T-cell (primary cell): Measurements from ENCODE around the gene NUAK1. TPM values are rescaled to one million over a fixed set of nuclear protein-coding genes. Genes with fewer than 3 reads are reported as not detected.

ENCODE experiments used
- ATAC-seq, 4 experiments: fragments of 200-7000 bp in 3 of 4; fragments of 150-1000 bp in 1 of 4; cut with Tn5 transposase; replicated peaks in 1 of 4; 1 replicate in 3 of 4; 2 replicates in 1 of 4; pipeline ENCODE4 v1.10.0; 2021; ENCODE audit warnings: moderate library complexity in 3 of 4, mild to moderate bottlenecking in 2 of 4, moderate number of reproducible peaks in 1 of 4
- CTCF ChIA-PET, 2 donors: fragments of 300-600 bp; sonication (Branson Sonifier 250); formaldehyde crosslinking; loops; one replicate each; lab custom pipeline; 2022; ENCODE audit warnings: antibody characterized with exemption in 2 of 2; lab: Charles Lee
- POLR2A ChIA-PET, 2 donors: fragments of 300-600 bp; sonication (Branson Sonifier 250); formaldehyde crosslinking; loops; one replicate each; lab custom pipeline; 2022; ENCODE audit warnings: antibody characterized with exemption in 2 of 2; lab: Charles Lee
- DNase-seq, 35 experiments: peaks; one replicate each; pipeline versions ENCODE4 v3.0.0 to v3.0.0-alpha.2; 2013 to 2023
- H3K27ac ChIP-seq: one replicate; pipeline ENCODE4 v1.5.1; 2013; ENCODE audit warnings: low read length
- H3K27me3 ChIP-seq, 2 experiments: replicated peaks in 1 of 2; 1 replicate in 1 of 2; 2 replicates in 1 of 2; pipeline versions ENCODE4 v1.6.1 to v1.7.0; 2013; ENCODE audit warnings: low read length in 1 of 2, mixed read lengths in 1 of 2; ENCODE audit not compliant: control insufficient read depth in 2 of 2, insufficient read depth in 2 of 2; ENCODE audit errors: extremely low read depth in 1 of 2
- H3K36me3 ChIP-seq, 2 donors: 1 replicate in 1 of 2; 2 replicates in 1 of 2; pipeline versions ENCODE4 v1.6.1 to v1.7.0; 2013; ENCODE audit warnings: low read length in 1 of 2; ENCODE audit not compliant: control insufficient read depth in 2 of 2, insufficient read depth in 1 of 2; ENCODE audit errors: extremely low read depth in 1 of 2
- H3K4me1 ChIP-seq, 2 experiments: 1 replicate in 1 of 2; 2 replicates in 1 of 2; pipeline versions ENCODE4 v1.6.1 to v1.7.0; 2013; ENCODE audit warnings: low read length in 2 of 2, mixed read lengths in 1 of 2; ENCODE audit not compliant: insufficient read depth in 2 of 2, control insufficient read depth in 1 of 2; ENCODE audit errors: extremely low read depth in 1 of 2
- H3K4me3 ChIP-seq, 2 donors: 1 replicate in 1 of 2; 2 replicates in 1 of 2; pipeline versions ENCODE4 v1.5.1 to v1.7.0; 2013; ENCODE audit warnings: mild to moderate bottlenecking in 2 of 2, low read length in 1 of 2, moderate library complexity in 1 of 2; ENCODE audit not compliant: control insufficient read depth in 1 of 2; ENCODE audit errors: extremely low read depth in 1 of 2
- H3K9me3 ChIP-seq: 2 replicates; pipeline ENCODE4 v1.7.0; 2013
- H3K27ac Mint-ChIP-seq, 2 donors: one replicate each; pipeline ENCODE4 v1.8.0; 2020 to 2021; ENCODE audit warnings: mild to moderate bottlenecking in 2 of 2, mixed read lengths in 2 of 2
- H3K27me3 Mint-ChIP-seq, 2 donors: one replicate each; pipeline ENCODE4 v1.8.0; 2021 to 2022; ENCODE audit warnings: mixed read lengths in 2 of 2
- H3K36me3 Mint-ChIP-seq: one replicate; pipeline ENCODE4 v1.8.0; 2021; ENCODE audit warnings: mixed read lengths
- H3K4me1 Mint-ChIP-seq, 3 donors: one replicate each; pipeline ENCODE4 v1.8.0; 2020 to 2022; ENCODE audit warnings: mixed read lengths in 3 of 3, mild to moderate bottlenecking in 1 of 3
- H3K4me3 Mint-ChIP-seq, 3 donors: one replicate each; pipeline ENCODE4 v1.8.0; 2020 to 2022; ENCODE audit warnings: mild to moderate bottlenecking in 3 of 3, mixed read lengths in 3 of 3, moderate library complexity in 3 of 3
- H3K9me3 Mint-ChIP-seq, 3 donors: one replicate each; pipeline ENCODE4 v1.8.0; 2020 to 2022; ENCODE audit warnings: mixed read lengths in 3 of 3
- WGBS: methylation state at CpG from one replicate; pipeline ENCODE4 v1.1.5; 2013; ENCODE audit warnings: missing lambda C conversion rate; ENCODE audit not compliant: insufficient coverage; 5-methylcytosine and 5-hydroxymethylcytosine counted together
- total RNA-seq, 35 experiments: library from RNA in 6 of 35; stranded (reverse) in 6 of 35; fragments of 120-200 nt in 1 of 35; gene quantifications; one replicate each; pipeline versions ENCODE4 v1.2.1 to v1.2.4 and lab custom pipeline; 2013 to 2026

NUAK1 gene
- total RNA-seq, 5 donors from 2014 or later (not counting 1 experiment from before 2014, with no cell fraction given), result 0.25 to 0.50 (median 0.30) TPM

DNA sequence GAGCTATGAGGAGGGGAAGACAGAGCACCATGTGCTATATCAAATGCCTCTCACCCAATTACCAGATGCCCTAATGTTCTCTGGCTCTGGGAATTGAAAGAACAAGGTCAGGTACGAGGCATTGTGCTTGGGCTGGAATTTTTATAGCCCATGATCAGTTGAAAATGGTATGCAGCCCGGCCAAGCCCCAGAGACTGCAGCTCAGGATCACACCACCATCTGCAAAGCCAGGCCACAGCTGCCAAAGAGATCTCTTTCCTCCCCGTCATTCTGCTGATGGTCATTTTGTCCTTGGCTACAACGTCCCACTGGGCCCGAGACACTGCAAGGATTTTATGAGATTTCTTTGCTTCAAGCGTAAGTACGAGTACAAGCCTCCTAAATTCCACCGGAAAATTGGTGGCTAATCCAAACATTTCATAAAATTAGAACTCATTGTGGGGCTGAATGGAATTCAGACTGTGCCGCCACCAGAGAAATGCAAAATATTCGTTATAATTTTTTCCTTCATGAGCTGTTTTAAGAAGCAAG lies 15.1 kb downstream of the NUAK1 start:
- DNase-seq, result no peak
- H3K9me3 ChIP-seq, result no peaks in the 10 kb centered on the region
- H3K27ac ChIP-seq, result no peak overlapping the region
- H3K36me3 ChIP-seq, result no peaks in the 10 kb centered on the region
- POLR2A ChIA-PET, result no interaction called here
- H3K27me3 ChIP-seq, result peaks cover 0 to 15% of the 10 kb centered on the region in 2 experiments
- Mint-ChIP-seq H3K36me3 (no peaks in the 10 kb centered on the region), H3K27ac (no peak overlapping the region), H3K4me1 (no peaks in the 10 kb centered on the region), H3K9me3 (no peaks in the 10 kb centered on the region), H3K4me3 (no peak overlapping the region), H3K27me3 (peaks cover 13 to 16% of the 10 kb centered on the region in 2 donors)
- no peaks in the 10 kb centered on the region for H3K4me1 ChIP-seq
- CTCF ChIA-PET, result no interaction called here
- no peak for ATAC-seq
- H3K4me3 ChIP-seq, result no peak overlapping the region
- 81% methylated on average over 7 of the region's 10 CpGs for WGBS

GRCh38 chr12:106123110-106123509 lies 15.6 kb downstream of the NUAK1 start:
- Mint-ChIP-seq H3K4me1 (no peaks in the 10 kb centered on the region), H3K4me3 (no peak overlapping the region), H3K36me3 (no peaks in the 10 kb centered on the region), H3K9me3 (no peaks in the 10 kb centered on the region), H3K27me3 (peaks cover 13 to 15% of the 10 kb centered on the region in 2 donors), H3K27ac (no peak overlapping the region)
- H3K27me3 ChIP-seq, result peaks cover 0 to 17% of the 10 kb centered on the region in 2 experiments
- H3K36me3 ChIP-seq, result no peaks in the 10 kb centered on the region
- no peak for DNase-seq
- 69% methylated on average over 3 of the region's 5 CpGs for WGBS
- ChIA-PET POLR2A (no interaction called here), CTCF (no interaction called here)
- no peak overlapping the region for H3K27ac ChIP-seq
- no peak for ATAC-seq
- H3K4me1 ChIP-seq, result no peaks in the 10 kb centered on the region
- no peaks in the 10 kb centered on the region for H3K9me3 ChIP-seq
- no peak overlapping the region for H3K4me3 ChIP-seq

DNA sequence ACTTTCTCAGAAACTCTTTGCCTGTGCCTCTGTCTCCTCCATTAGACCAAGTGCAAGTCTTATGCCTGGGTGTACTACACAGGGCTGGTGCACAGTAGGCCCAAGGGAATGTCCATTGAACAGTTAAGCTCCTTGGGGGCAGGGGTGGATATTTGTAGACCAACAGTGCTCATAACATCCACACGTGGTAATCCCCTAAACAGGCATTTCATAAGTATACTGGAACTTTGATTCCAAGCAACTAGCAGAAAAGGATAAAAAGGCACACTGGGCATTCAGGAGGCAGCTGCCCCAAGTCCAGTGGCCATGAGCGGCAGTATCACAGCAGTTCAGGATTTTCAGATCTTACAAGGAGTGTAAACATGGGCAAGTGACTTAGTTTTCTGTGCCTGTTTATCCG lies 16.8 kb downstream of the NUAK1 start:
- Histone ChIP-seq H3K27ac (no peak overlapping the region), H3K9me3 (no peaks in the 10 kb centered on the region), H3K4me3 (no peak overlapping the region), H3K36me3 (no peaks in the 10 kb centered on the region), H3K27me3 (peaks cover 0 to 17% of the 10 kb centered on the region in 2 experiments), H3K4me1 (no peaks in the 10 kb centered on the region)
- DNase-seq (no peak), ATAC-seq (no peak)
- Mint-ChIP-seq H3K9me3 (no peaks in the 10 kb centered on the region), H3K4me1 (no peaks in the 10 kb centered on the region), H3K36me3 (no peaks in the 10 kb centered on the region), H3K27me3 (peaks cover 17 to 18% of the 10 kb centered on the region in 2 donors), H3K4me3 (no peak overlapping the region), H3K27ac (no peak overlapping the region)
- ChIA-PET CTCF (no interaction called here), POLR2A (no interaction called here)
- WGBS, result 86% methylated on average over 2 of the region's 3 CpGs

DNA sequence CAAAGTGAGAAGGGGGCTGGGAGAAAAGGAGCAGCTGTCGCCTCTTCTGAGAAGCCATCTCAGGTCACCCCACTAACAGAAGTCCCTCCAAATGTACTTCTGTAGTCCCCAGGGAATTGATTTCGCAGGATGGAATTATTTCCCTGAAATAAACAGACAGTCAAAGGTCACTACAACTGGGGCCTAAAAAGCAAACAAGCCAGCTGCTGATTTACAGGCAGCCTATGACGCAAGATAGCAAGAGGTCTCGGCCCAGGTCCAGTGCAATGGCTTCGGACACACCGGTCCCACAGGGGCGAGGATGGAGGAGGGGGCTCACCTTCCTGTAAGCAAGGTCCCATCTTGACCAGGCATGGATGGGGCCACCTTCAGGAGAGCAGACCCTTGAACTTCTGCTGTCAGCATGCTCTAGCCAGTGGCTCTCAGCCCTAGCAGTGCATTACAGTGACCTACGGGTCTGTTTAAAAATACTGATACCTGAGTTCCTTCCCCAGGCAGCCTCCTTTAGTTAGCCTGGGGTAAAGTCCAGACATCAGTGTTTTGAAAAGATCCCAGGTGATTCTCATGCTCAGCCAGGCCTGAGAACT lies 18.1 kb downstream of the NUAK1 start:
- peaks cover 0 to 18% of the 10 kb centered on the region in 2 experiments for H3K27me3 ChIP-seq
- H3K4me3 Mint-ChIP-seq, result no peak overlapping the region
- 92% methylated on average over 5 of the region's 8 CpGs for WGBS
- no peaks in the 10 kb centered on the region for H3K9me3 Mint-ChIP-seq
- peaks cover 15 to 27% of the 10 kb centered on the region in 2 donors for H3K27me3 Mint-ChIP-seq
- H3K4me1 ChIP-seq, result no peaks in the 10 kb centered on the region
- no peaks in the 10 kb centered on the region for H3K9me3 ChIP-seq
- DNase-seq (no peak), ATAC-seq (no peak)
- CTCF ChIA-PET, result no interaction called here
- POLR2A ChIA-PET, result no interaction called here
- no peaks in the 10 kb centered on the region for H3K4me1 Mint-ChIP-seq
- H3K4me3 ChIP-seq, result no peak overlapping the region
- no peak overlapping the region for H3K27ac ChIP-seq
- H3K27ac Mint-ChIP-seq, result no peak overlapping the region
- no peaks in the 10 kb centered on the region for H3K36me3 Mint-ChIP-seq
- no peaks in the 10 kb centered on the region for H3K36me3 ChIP-seq

DNA sequence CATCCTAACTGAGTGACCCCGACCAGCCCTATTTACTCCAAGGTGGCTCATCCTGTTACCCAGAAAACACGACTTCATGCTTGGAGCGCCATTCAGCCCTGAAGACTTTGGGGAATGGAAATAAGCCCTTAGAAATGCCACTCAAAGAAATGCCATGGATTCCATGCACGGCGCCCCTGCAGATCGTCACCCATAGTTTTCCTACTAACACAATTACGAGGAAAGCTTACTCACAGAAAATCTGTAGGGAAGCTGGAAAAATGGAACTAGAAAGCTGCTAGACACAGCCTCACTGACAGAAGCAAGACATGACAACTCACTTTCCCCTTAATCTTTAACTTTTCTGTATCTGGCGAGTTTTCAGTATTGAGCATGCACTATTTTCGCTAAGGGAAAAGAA lies 19.5 kb downstream of the NUAK1 start:
- Mint-ChIP-seq H3K27ac (no peak overlapping the region), H3K36me3 (no peaks in the 10 kb centered on the region), H3K9me3 (no peaks in the 10 kb centered on the region), H3K27me3 (peaks cover 13 to 25% of the 10 kb centered on the region in 2 donors), H3K4me1 (no peaks in the 10 kb centered on the region), H3K4me3 (no peak overlapping the region)
- Histone ChIP-seq H3K9me3 (no peaks in the 10 kb centered on the region), H3K4me1 (no peaks in the 10 kb centered on the region), H3K4me3 (no peak overlapping the region), H3K36me3 (no peaks in the 10 kb centered on the region), H3K27me3 (peaks cover 0 to 19% of the 10 kb centered on the region in 2 experiments), H3K27ac (no peak overlapping the region)
- CTCF ChIA-PET, result no interaction called here
- no CpG with 5 or more reads among the region's 9 CpGs for WGBS
- DNase-seq (no peak), ATAC-seq (no peak)
- POLR2A ChIA-PET, result no interaction called here

- no peaks in the 10 kb centered on the region for H3K4me1 Mint-ChIP-seq
- H3K27me3 Mint-ChIP-seq, result peaks cover 11 to 22% of the 10 kb centered on the region in 2 donors
- Histone ChIP-seq H3K27ac (no peak overlapping the region), H3K4me1 (no peaks in the 10 kb centered on the region), H3K4me3 (no peak overlapping the region), H3K27me3 (peaks cover 0 to 17% of the 10 kb centered on the region in 2 experiments), H3K36me3 (no peaks in the 10 kb centered on the region), H3K9me3 (no peaks in the 10 kb centered on the region)
- H3K4me3 Mint-ChIP-seq, result no peak overlapping the region
- H3K9me3 Mint-ChIP-seq, result no peaks in the 10 kb centered on the region
- no peak overlapping the region for H3K27ac Mint-ChIP-seq
- CTCF ChIA-PET, result no interaction called here
- no peaks in the 10 kb centered on the region for H3K36me3 Mint-ChIP-seq
- DNase-seq (no peak), ATAC-seq (no peak)
- 92% methylated on average over 5 of the region's 8 CpGs for WGBS
- POLR2A ChIA-PET, result no interaction called here
Observed at GRCh38 chr12:106118381-106119130, 20.2 kb downstream of the NUAK1 start.
